RWPE2 (cell line): Measurements from ENCODE around the gene OR7G3.

Experiments used
- ATAC-seq: fragments of 200-7000 bp; cut with Tn5 transposase; 3 replicates; pipeline ENCODE4 v1.9.1; 2021; ENCODE audit warnings: low read depth
- DNase-seq: peaks from one replicate; pipeline ENCODE4 v3.0.0-alpha.2; 2020; ENCODE audit warnings: low spot score
- H3K27ac ChIP-seq: fragments of 450-650 bp; 2 replicates; pipeline ENCODE4 v1.5.1; 2017; ENCODE audit warnings: mild to moderate bottlenecking; ENCODE audit not compliant: poor library complexity, severe bottlenecking
- H3K27me3 ChIP-seq: fragments of 250-450 bp; sonication (Bioruptor Pico); 2 replicates; pipeline ENCODE4 v1.5.1; 2021; ENCODE audit warnings: mild to moderate bottlenecking, moderate library complexity; ENCODE audit not compliant: insufficient read depth, poor library complexity, severe bottlenecking
- H3K36me3 ChIP-seq: fragments of 250-450 bp; sonication (Bioruptor Pico); 2 replicates; pipeline ENCODE4 v1.5.1; 2020; ENCODE audit warnings: low read depth, mild to moderate bottlenecking, moderate library complexity
- H3K4me1 ChIP-seq: fragments of 250-450 bp; sonication (Bioruptor Pico); 2 replicates; pipeline ENCODE4 v1.5.1; 2021; ENCODE audit warnings: mild to moderate bottlenecking, moderate library complexity; ENCODE audit not compliant: insufficient read depth, poor library complexity, severe bottlenecking
- H3K4me3 ChIP-seq: fragments of 250-450 bp; sonication (Bioruptor Pico); 2 replicates; pipeline ENCODE4 v1.5.1; 2021; ENCODE audit warnings: mild to moderate bottlenecking, moderate library complexity; ENCODE audit not compliant: severe bottlenecking
- H3K9me3 ChIP-seq: fragments of 250-450 bp; sonication (Bioruptor Pico); 2 replicates; pipeline ENCODE4 v1.5.1; 2021; ENCODE audit warnings: mild to moderate bottlenecking, moderate library complexity; ENCODE audit not compliant: severe bottlenecking
- CTCF ChIP-seq: fragments of 450-650 bp; IDR thresholded peaks from one replicate; pipeline ENCODE4 v1.5.1; 2017; ENCODE audit warnings: mild to moderate bottlenecking, moderate library complexity; ENCODE audit not compliant: poor library complexity, severe bottlenecking

OR7G3 gene

GRCh38 chr19:9116547-9116946, 10.2 kb downstream of the OR7G3 start:
- DNase-seq (no peak), ATAC-seq (no peak)
- no peaks in the 10 kb centered on the region for H3K4me1 ChIP-seq
- no peak overlapping the region for H3K27ac ChIP-seq
- no peak overlapping the region for H3K4me3 ChIP-seq
- H3K9me3 ChIP-seq, result no peaks in the 10 kb centered on the region
- H3K36me3 ChIP-seq, result no peaks in the 10 kb centered on the region
- no peaks in the 10 kb centered on the region for H3K27me3 ChIP-seq
- no peak for TF ChIP-seq CTCF

- H3K9me3 ChIP-seq, result no peaks in the 10 kb centered on the region
- H3K4me1 ChIP-seq, result no peaks in the 10 kb centered on the region
- no peak for DNase-seq
- no peak for ATAC-seq
- H3K4me3 ChIP-seq, result no peak within 1 kb of the TSS
- no peak within 1 kb of the TSS for H3K27ac ChIP-seq
- no peak for TF ChIP-seq CTCF
- H3K36me3 ChIP-seq, result no peaks in the 10 kb centered on the region
- H3K27me3 ChIP-seq, result no peaks in the 10 kb centered on the region
Measured at GRCh38 chr19:9115307-9115813, 11.4 kb downstream of the OR7G3 start, which contains the start of gene OR7G1. OR7G1 (minus strand) TSS chr19:9115763; CDS start chr19:9115763, 0 bp downstream.

GRCh38 chr19:9109959-9110358, 16.8 kb downstream of the OR7G3 start:
- no peaks in the 10 kb centered on the region for H3K4me1 ChIP-seq
- no peaks in the 10 kb centered on the region for H3K27me3 ChIP-seq
- no peaks in the 10 kb centered on the region for H3K36me3 ChIP-seq
- no peak for DNase-seq
- H3K9me3 ChIP-seq, result no peaks in the 10 kb centered on the region
- ATAC-seq, result no peak
- H3K27ac ChIP-seq, result no peak overlapping the region
- no peak for TF ChIP-seq CTCF
- no peak overlapping the region for H3K4me3 ChIP-seq

GRCh38 chr19:9107375-9107774, 19.4 kb downstream of the OR7G3 start, which contains the start of gene OR7G2:
OR7G2 (minus strand) TSS chr19:9107475; CDS start chr19:9103243, 4,232 bp downstream.
- no peak for TF ChIP-seq CTCF
- Histone ChIP-seq H3K9me3 (no peaks in the 10 kb centered on the region), H3K4me1 (no peaks in the 10 kb centered on the region), H3K4me3 (no peak within 1 kb of the TSS), H3K27ac (no peak within 1 kb of the TSS), H3K27me3 (no peaks in the 10 kb centered on the region), H3K36me3 (no peaks in the 10 kb centered on the region)
- DNase-seq (no peak), ATAC-seq (no peak; the same call in 2 of the 3 replicates)

- no peak for TF ChIP-seq CTCF
- ATAC-seq, result no peak
- Histone ChIP-seq H3K4me3 (no peak within 1 kb of the TSS), H3K4me1 (no peaks in the 10 kb centered on the region), H3K27me3 (no peaks in the 10 kb centered on the region), H3K9me3 (no peaks in the 10 kb centered on the region), H3K36me3 (no peaks in the 10 kb centered on the region), H3K27ac (no peak within 1 kb of the TSS)
- no peak for DNase-seq
Measured at GRCh38 chr19:9086761-9087160, 40.0 kb downstream of the OR7G3 start, which contains the start of gene OR1M1. OR1M1 (plus strand) TSS chr19:9087061; CDS start chr19:9093245, 6,184 bp downstream.
